ENCODE measurements around the gene TYMS. TPM values are rescaled to one million over a fixed set of nuclear protein-coding genes. Genes with fewer than 3 reads are reported as not detected.

TYMS gene
- polyA plus RNA-seq, 3 donors: not detected

GRCh38 chr18:711310-711656, 53.8 kb downstream of the TYMS start:
- H3K4me1 ChIP-seq (ENCODE audit: control insufficient read depth in 1 of 2, insufficient read depth in 2 of 2, low read length in 2 of 2): peaks cover 6 to 13% of the 10 kb centered on the region in 2 donors
- Mint-ChIP-seq H3K4me1 (peaks cover 7% of the 10 kb centered on the region), H3K9me3 (peaks cover 0 to 10% (median 4%) of the 10 kb centered on the region in 7 donors), H3K27me3 (ENCODE audit: low read depth in 3 of 3) (peaks cover 22 to 43% (median 28%) of the 10 kb centered on the region in 3 donors), H3K4me3 (peak overlapping the region; percentile 86 to 92), H3K36me3 (peaks cover 13 to 18% of the 10 kb centered on the region in 2 donors), H3K27ac (peak overlapping the region; percentile 69 to 98 (median 93))
- no peaks in the 10 kb centered on the region for H4K20me1 ChIP-seq (ENCODE audit: insufficient read depth, low read length)
- intact Hi-C loops (cut with micrococcal nuclease): loop anchor here in 1 of 2 donors (5.0 kb wide), 2 partner anchors 39 to 444 kb away; partner anchors contain the start of gene THOC1
- peak overlapping the region; percentile 64 to 91 (median 77) for H3K4me3 ChIP-seq (replicated peaks in 1 of 3; ENCODE audit: low read depth in 2 of 3, low read length in 3 of 3)
- H3K27me3 ChIP-seq (ENCODE audit: control insufficient read depth in 2 of 2, insufficient read depth in 2 of 2, low read length in 2 of 2): peaks cover 7 to 25% of the 10 kb centered on the region in 2 donors
- H3K9me3 ChIP-seq (replicated peaks in 1 of 2; ENCODE audit: control insufficient read depth in 1 of 2, insufficient read depth in 1 of 2, low read length in 2 of 2): peaks cover 0 to 5% of the 10 kb centered on the region in 2 donors
- H3K9ac ChIP-seq (ENCODE audit: insufficient read depth, low read length, poor library complexity, severe bottlenecking): peak overlapping the region; percentile 73
- DNase-seq: peak in 2 of 3 donors; percentile 26 to 62
- H2AFZ ChIP-seq (ENCODE audit: insufficient read depth, low read depth, low read length, poor library complexity, severe bottlenecking): peak overlapping the region; percentile 67
- WGBS (ENCODE audit: insufficient coverage): 0% methylated on average over 5 of the region's 8 CpGs
- H3K27ac ChIP-seq (ENCODE audit: low read depth in 1 of 2, low read length in 2 of 2): peak overlapping the region; percentile 40 to 78
- peaks cover 19% of the 10 kb centered on the region for H3K79me2 ChIP-seq (ENCODE audit: insufficient read depth, low read length)
- TF ChIP-seq CTCF (IDR thresholded peaks at IDR 0.05): no peak
- no peaks in the 10 kb centered on the region for H3K36me3 ChIP-seq (replicated peaks in 1 of 2; ENCODE audit: control insufficient read depth in 1 of 2, insufficient read depth in 2 of 2, low read length in 2 of 2)
- peak overlapping the region; percentile 86 for H3K4me2 ChIP-seq (replicated peaks; ENCODE audit: extremely low read depth, low read length, poor library complexity, severe bottlenecking)

- peaks cover 22 to 44% (median 28%) of the 10 kb centered on the region in 3 donors for H3K27me3 Mint-ChIP-seq (ENCODE audit: low read depth in 3 of 3)
- peak; percentile 88 to 96 (median 90) for DNase-seq
- peaks cover 19% of the 10 kb centered on the region for H3K79me2 ChIP-seq (ENCODE audit: insufficient read depth, low read length)
- H3K9me3 ChIP-seq (replicated peaks in 1 of 2; ENCODE audit: control insufficient read depth in 1 of 2, insufficient read depth in 1 of 2, low read length in 2 of 2): peaks cover 0 to 5% of the 10 kb centered on the region in 2 donors
- peak overlapping the region; percentile 69 to 98 (median 93) for H3K27ac Mint-ChIP-seq
- H2AFZ ChIP-seq (ENCODE audit: insufficient read depth, low read depth, low read length, poor library complexity, severe bottlenecking): peak overlapping the region; percentile 67
- H3K9ac ChIP-seq (ENCODE audit: insufficient read depth, low read length, poor library complexity, severe bottlenecking): peak overlapping the region; percentile 73
- peak overlapping the region; percentile 64 to 91 (median 77) for H3K4me3 ChIP-seq (replicated peaks in 1 of 3; ENCODE audit: low read depth in 2 of 3, low read length in 3 of 3)
- peaks cover 0 to 10% (median 4%) of the 10 kb centered on the region in 7 donors for H3K9me3 Mint-ChIP-seq
- H3K4me3 Mint-ChIP-seq: peak overlapping the region; percentile 86 to 92
- H4K20me1 ChIP-seq (ENCODE audit: insufficient read depth, low read length): no peaks in the 10 kb centered on the region
- peaks cover 7 to 31% of the 10 kb centered on the region in 2 donors for H3K27me3 ChIP-seq (ENCODE audit: control insufficient read depth in 2 of 2, insufficient read depth in 2 of 2, low read length in 2 of 2)
- H3K27ac ChIP-seq (ENCODE audit: low read depth in 1 of 2, low read length in 2 of 2): peak overlapping the region; percentile 40 to 78
- intact Hi-C loops (cut with micrococcal nuclease): loop anchor here in 1 of 2 donors (5.0 kb wide), 2 partner anchors 40 to 445 kb away; partner anchors contain the start of gene THOC1
- under 1% methylated on average over 39 of the region's 42 CpGs for WGBS (ENCODE audit: insufficient coverage)
- peaks cover 7% of the 10 kb centered on the region for H3K4me1 Mint-ChIP-seq
- H3K36me3 ChIP-seq (replicated peaks in 1 of 2; ENCODE audit: control insufficient read depth in 1 of 2, insufficient read depth in 2 of 2, low read length in 2 of 2): no peaks in the 10 kb centered on the region
- peaks cover 10 to 15% of the 10 kb centered on the region in 2 donors for H3K36me3 Mint-ChIP-seq
- peaks cover 6 to 13% of the 10 kb centered on the region in 2 donors for H3K4me1 ChIP-seq (ENCODE audit: control insufficient read depth in 1 of 2, insufficient read depth in 2 of 2, low read length in 2 of 2)
- no peak for TF ChIP-seq CTCF (IDR thresholded peaks at IDR 0.05)
- peak overlapping the region; percentile 86 for H3K4me2 ChIP-seq (replicated peaks; ENCODE audit: extremely low read depth, low read length, poor library complexity, severe bottlenecking)
Measured at GRCh38 chr18:711657-712400, 54.4 kb downstream of the TYMS start.
